NCI-H146 (cell line): ENCODE measurements around the gene NPAS2.
A peak's percentile ranks its signal among the peaks of the same experiment; 100 is the strongest.

Source experiments
- DNase-seq: peaks from one replicate; lab custom pipeline; 2025; lab: John Stamatoyannopoulos, UW

The NPAS2 gene

GRCh38 chr2:100793982-100794381, 26.0 kb upstream of the NPAS2 start:
- DNase-seq: no peak

DNA sequence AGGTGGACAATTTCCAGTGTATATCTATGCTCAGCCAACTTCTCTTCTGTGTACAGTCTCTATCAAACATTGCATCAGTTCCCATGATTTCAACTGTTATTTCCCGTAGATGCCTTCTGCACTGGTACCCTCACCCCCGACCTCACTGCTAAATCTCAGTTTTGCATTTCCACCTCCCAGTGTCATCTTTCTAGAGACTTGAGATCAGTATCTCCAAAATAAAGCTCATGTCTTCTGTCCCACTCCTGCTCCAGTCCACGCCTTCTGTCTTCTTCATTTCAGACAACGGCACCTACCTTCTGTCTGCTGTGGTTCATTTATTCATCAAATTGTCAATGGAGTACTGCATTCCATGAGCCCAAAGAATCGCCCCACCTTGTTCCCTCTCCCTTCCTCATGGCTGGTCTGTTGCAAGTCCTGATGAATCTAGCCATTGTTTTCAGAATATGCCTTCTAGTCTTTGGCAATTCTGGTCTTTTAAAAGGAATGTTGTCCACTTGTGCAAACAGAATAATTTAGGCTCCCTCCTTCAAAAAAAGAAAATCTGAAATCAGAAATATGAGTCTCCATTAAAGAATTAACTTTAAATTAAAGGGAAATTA, 23.3 kb upstream of the NPAS2 start:
- no peak for DNase-seq

GRCh38 chr2:100799686-100800085, 20.3 kb upstream of the NPAS2 start:
- no peak for DNase-seq

GRCh38 chr2:100800915-100801314, 19.0 kb upstream of the NPAS2 start:
- no peak for DNase-seq

GRCh38 chr2:100801402-100801801, 18.5 kb upstream of the NPAS2 start:
- DNase-seq: no peak

GRCh38 chr2:100802066-100802465, 17.9 kb upstream of the NPAS2 start:
- no peak for DNase-seq

DNA sequence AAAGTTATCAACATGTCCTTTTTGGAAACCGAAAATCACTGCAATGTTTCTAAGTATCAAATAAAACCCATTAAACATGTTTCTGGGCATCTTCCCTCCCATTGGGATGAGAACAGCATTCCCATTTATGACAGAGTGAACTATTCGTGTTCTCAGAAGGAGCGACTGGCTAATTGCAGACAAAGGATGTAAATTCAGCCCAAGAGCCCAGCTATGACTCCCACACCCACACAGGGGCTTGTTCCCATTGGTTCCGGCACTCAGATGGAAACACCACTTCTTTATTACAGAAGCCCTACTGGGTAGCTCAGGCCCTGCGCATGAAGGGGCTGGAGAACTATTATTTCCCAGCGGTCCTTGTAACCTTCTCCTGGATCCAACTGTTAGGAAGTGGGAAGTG, 16.6 kb upstream of the NPAS2 start:
- no peak for DNase-seq

GRCh38 chr2:100806550-100806949, 13.4 kb upstream of the NPAS2 start:
- DNase-seq: no peak

GRCh38 chr2:100807707-100808106, 12.2 kb upstream of the NPAS2 start:
- DNase-seq: no peak

DNA sequence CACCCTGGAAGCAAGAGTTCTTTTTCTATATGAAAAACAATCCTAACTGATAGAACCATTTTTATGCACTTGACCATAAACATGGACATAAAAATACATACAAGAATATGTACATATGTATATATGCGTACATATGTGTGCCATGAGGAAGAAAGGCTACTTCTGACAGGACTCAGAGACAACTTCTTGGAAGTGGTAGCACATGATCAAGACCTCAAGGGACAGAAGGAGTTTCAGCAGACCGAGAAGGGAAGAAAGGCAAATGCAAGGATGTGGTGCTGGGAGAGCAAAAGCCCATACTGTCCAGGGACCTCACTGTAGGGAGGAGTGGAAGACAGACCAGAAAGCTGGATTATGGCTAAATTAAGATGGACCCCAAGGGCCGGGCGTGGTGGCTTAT, 11.4 kb upstream of the NPAS2 start:
- no peak for DNase-seq

- no peak for DNase-seq
Observed at GRCh38 chr2:100809506-100809905, 10.4 kb upstream of the NPAS2 start.

- no peak for DNase-seq
Observed at GRCh38 chr2:100810603-100811145, 9.3 kb upstream of the NPAS2 start.

DNA sequence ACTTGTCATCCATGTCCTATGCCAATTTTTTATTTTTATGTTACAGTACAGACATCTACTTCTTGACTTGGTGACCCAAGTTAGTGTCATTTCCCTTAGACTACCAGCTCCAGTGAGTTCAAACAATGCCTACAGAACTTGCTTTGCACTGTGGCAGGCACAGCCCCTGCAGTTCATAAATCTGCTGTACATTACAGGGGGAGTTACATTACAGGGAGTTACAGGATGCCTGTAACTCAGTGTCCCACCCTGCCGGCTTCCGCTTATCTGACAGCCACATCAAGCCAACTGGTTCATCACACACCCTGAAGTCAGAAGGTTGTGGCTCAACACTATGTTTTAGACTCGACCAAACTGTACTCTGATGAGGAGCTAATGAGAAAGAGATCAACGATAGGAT, 7.8 kb upstream of the NPAS2 start:
- no peak for DNase-seq

DNA sequence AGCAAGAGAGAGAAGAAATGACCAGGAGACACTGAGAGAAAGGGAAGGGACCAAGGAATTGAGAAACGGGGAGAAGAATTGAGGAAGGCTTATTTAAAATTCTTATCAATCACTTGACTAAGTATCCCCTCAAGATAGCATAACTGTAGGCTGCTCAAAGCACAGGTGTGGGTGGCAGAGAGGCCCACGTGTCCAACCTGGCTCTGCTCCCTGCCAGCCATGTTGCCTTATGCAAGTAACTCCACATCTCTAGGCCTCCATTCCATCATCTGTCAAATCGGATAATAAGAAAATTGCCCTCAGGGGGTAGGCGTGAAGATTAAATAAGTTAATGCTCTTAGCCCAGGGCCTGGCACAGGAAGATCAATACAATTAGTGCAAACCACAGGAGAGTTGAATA, 7.4 kb upstream of the NPAS2 start:
- DNase-seq: peak; percentile 2

DNA sequence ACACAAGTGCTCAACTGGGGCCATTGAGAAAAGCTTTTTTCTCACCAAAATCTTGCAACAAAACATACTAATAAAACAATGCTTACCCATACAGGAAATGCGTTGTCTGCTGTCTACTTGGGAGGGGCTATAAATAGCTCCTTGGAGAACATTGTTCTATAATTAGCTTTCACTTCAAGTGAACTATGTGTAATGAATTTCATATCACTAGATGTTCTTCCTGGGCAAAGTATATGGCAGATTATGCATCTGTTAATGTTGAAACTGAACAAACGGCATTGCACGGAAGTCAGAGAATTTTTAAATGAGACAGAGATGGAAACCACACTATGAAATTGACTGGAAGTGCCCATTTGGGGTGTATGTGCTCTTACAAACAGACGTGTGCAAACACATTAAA, 6.4 kb upstream of the NPAS2 start:
- no peak for DNase-seq

GRCh38 chr2:100814043-100814442, 5.9 kb upstream of the NPAS2 start:
- no peak for DNase-seq

DNA sequence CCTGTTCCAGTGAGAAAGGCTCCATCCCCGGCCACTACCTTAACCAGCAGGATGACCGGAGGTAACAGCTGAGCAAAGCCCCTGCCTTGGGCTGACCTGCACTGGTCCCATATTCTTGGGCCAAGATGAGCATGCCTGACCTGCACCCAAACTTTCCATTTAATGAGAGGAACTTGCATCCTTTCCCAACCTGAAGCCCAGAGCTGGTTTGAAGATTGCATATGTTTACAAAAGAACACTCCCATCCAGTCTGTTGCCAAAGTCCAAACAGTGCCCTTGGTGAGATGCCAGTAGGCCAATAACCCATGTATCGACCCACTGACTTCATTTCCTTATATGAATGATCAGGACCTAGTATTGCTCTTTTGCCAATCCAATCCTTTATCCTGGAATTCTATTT, 5.5 kb upstream of the NPAS2 start:
- no peak for DNase-seq

DNA sequence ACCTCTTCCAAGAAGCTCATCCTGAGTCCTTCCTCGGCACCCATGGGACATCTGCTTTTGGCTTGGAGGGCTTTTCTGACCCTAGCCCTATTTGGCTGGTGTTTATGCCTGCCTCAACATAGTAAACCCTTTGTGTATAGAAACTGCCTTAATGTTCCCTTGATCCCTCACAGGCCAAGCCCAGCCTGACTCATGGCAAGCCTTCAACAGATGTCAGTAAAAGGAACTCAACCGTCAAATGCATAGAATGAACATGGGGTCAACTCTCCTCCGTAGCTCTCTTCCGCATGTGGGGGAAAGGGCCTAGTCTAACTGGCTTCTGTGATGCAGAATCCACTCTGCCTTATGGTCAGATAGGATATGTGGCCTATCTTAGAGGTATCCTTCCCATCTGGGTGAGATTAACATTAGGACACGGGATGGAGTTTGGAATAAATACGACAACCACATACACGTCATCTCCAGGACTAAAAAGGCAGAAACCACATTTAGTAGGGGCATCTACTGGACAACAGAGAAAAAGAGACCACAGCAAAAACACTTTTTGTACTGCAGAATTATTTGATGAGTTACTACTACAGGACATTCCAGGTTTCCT, 2.5 kb upstream of the NPAS2 start:
- no peak for DNase-seq

GRCh38 chr2:100818003-100818605, 1.8 kb upstream of the NPAS2 start:
- no peak for DNase-seq

DNA sequence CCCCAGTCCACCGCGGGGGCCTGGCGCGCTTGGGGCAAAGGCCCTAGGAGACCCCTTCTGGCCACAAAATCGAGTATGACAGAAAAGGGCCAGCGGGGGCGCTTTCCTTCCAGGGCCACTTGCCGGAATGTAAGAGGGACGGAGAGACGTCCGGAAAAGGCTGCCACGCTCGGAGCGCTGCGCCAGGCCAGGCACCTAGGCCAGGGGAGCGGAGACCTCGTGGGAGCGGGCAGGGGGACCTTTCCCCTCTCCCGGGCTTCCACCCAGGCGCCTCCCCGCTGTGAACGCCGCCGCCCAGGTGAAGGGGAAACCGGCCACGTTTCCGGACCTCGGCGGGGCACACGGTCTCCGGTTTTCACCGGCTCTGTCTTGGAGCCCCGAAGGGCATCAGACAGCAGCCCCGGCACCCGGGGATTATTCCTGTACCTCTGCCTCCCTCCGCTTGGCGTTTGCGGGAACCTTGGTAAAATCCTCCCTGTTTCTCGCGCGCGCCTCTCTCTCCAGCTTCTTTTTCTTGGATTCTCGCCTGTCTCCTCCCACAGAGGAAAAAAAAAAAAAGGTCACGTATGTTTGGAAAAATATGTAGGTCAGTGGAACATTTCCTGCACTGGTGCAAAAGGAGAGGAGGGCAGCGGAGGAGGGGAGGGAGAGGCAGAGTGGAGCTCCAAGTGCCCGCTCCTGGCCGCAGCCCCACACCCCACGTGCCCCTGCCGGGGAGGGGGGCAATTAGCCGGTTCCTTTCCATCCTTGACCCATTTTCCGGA, 1.2 kb upstream of the NPAS2 start:
- peak; percentile 11 for DNase-seq

GRCh38 chr2:100820273-100820522, 259 bp downstream of the NPAS2 start:
- no peak for DNase-seq

- DNase-seq: no peak
Observed at GRCh38 chr2:100820523-100821254, 750 bp downstream of the NPAS2 start.
